Measurements from ENCODE around the gene MACROD2. TPM values are rescaled to one million over a fixed set of nuclear protein-coding genes. Genes with fewer than 3 reads are reported as not detected.

The MACROD2 gene
- total and polyA plus RNA-seq, 2 experiments from 2014 or later: 2.8 to 4.3 TPM

- TF ChIP-seq ZNF462 (CRISPR knock-in tag; IDR thresholded peaks at IDR 0.05): no peak
- no peak for TF ChIP-seq STAT1 (IDR thresholded peaks at IDR 0.05; ENCODE audit: unreplicated experiment)
Measured at GRCh38 chr20:15561070-15561569, 1565.8 kb downstream of the MACROD2 start (continued).

GRCh38 chr20:15561707-15562404 is 1566.5 kb downstream of the MACROD2 start:
- Mint-ChIP-seq H3K4me3 (peak overlapping the region; percentile 30; the same call in 1 of the 3 replicates), H3K9me3 (no peaks in the 10 kb centered on the region), H3K4me1 (peaks cover 39% of the 10 kb centered on the region), H3K27ac (peak overlapping the region; percentile 49; the same call in 1 of the 2 replicates), H3K36me3 (ENCODE audit: low read depth) (peaks cover 11% of the 10 kb centered on the region; the same call in 2 of the 3 replicates), H3K27me3 (ENCODE audit: insufficient read depth, low read depth, poor library complexity) (no peaks in the 10 kb centered on the region)
- Histone ChIP-seq H4K20me1 (replicated peaks; ENCODE audit: insufficient read depth) (no peaks in the 10 kb centered on the region), H3K27ac (ENCODE audit: low read depth) (0 out of 2 replicates have a peak overlapping the region, but pooled peaks have one; percentile 9), H3K9me2 (ENCODE audit: insufficient read depth) (peaks cover 8% of the 10 kb centered on the region), H3K4me3 (no peak overlapping the region), H3K4me1 (ENCODE audit: insufficient read depth) (peaks cover 26% of the 10 kb centered on the region), H3K79me2 (replicated peaks; ENCODE audit: insufficient read depth) (no peaks in the 10 kb centered on the region), H3K27me3 (ENCODE audit: insufficient read depth) (no peaks in the 10 kb centered on the region), H3F3A (replicated peaks; ENCODE audit: low read depth) (no peaks in the 10 kb centered on the region), H3K4me2 (peak overlapping the region; percentile 16; the same call in 1 of the 2 replicates), H2AFZ (no peak overlapping the region), H3K36me3 (ENCODE audit: insufficient read depth) (no peaks in the 10 kb centered on the region)
- DNase-seq (ENCODE audit: low spot score) (peak; percentile 35), ATAC-seq (peak; percentile 97)
- no peak for TF ChIP-seq ZNF331 (CRISPR knock-in tag; IDR thresholded peaks at IDR 0.05; ENCODE audit: low read depth)
- no peak for TF ChIP-seq EZH2phosphoT487 (IDR thresholded peaks at IDR 0.05; ENCODE audit: unreplicated experiment)
- peak; percentile 12; the same call in 1 of the 2 replicates for TF ChIP-seq NANOG (IDR thresholded peaks at IDR 0.05; ENCODE audit: borderline replicate concordance)
- TF ChIP-seq ZNF114 (CRISPR knock-in tag; IDR thresholded peaks at IDR 0.05): no peak

All from GM23338 (cell line).